Fibroblast of lung (primary cell): Measurements from ENCODE around the gene GATA1. TPM values are rescaled to one million over a fixed set of nuclear protein-coding genes. Genes with fewer than 3 reads are reported as not detected.

ENCODE experiments used
- DNase-seq, 2 donors: peaks; one replicate each; pipeline versions ENCODE4 v3.0.0 to v3.0.0-alpha.2; 2010; ENCODE audit warnings: low read depth in 2 of 2
- H2AFZ ChIP-seq: 2 replicates; pipeline ENCODE4 v1.5.1; 2012; ENCODE audit warnings: low read length, control low read depth, inconsistent platforms
- H3K27ac ChIP-seq: 2 replicates; pipeline ENCODE4 v1.5.1; 2011; ENCODE audit warnings: low read length, control low read depth; ENCODE audit not compliant: insufficient read depth
- H3K27me3 ChIP-seq: 2 replicates; pipeline ENCODE4 v1.5.1; 2011; ENCODE audit warnings: mild to moderate bottlenecking, low read length; ENCODE audit not compliant: control insufficient read depth, insufficient read depth
- H3K36me3 ChIP-seq: 2 replicates; pipeline ENCODE4 v1.5.1; 2011; ENCODE audit warnings: low read length; ENCODE audit not compliant: control insufficient read depth, insufficient read depth
- H3K4me1 ChIP-seq: 2 replicates; pipeline ENCODE4 v1.5.1; 2011; ENCODE audit warnings: low read length; ENCODE audit not compliant: control insufficient read depth, insufficient read depth; ENCODE audit errors: extremely low read depth
- H3K4me2 ChIP-seq: 2 replicates; pipeline ENCODE4 v1.5.1; 2011; ENCODE audit warnings: low read length, control low read depth; ENCODE audit not compliant: insufficient read depth; ENCODE audit errors: extremely low read depth
- H3K4me3 ChIP-seq, 4 experiments: fragments of 200-600 bp in 1 of 4; sonication (generic) in 1 of 4; replicated peaks in 1 of 4; 2 replicates each; pipeline ENCODE4 v1.5.1; 2011 to 2016; ENCODE audit warnings: low read length in 4 of 4, low read depth in 3 of 4, mild to moderate bottlenecking in 3 of 4, control low read depth in 2 of 4, inconsistent platforms in 1 of 4, mixed read lengths in 1 of 4; ENCODE audit not compliant: insufficient read depth in 1 of 4; ENCODE audit errors: control extremely low read depth in 1 of 4
- H3K79me2 ChIP-seq: 2 replicates; pipeline ENCODE4 v1.5.1; 2012; ENCODE audit warnings: mild to moderate bottlenecking, low read length, inconsistent platforms; ENCODE audit not compliant: control insufficient read depth, insufficient read depth
- H3K9ac ChIP-seq: 2 replicates; pipeline ENCODE4 v1.5.1; 2011; ENCODE audit warnings: mild to moderate bottlenecking, low read length, control low read depth; ENCODE audit not compliant: insufficient read depth
- H3K9me3 ChIP-seq: 2 replicates; pipeline ENCODE4 v1.5.1; 2012; ENCODE audit warnings: low read depth, low read length; ENCODE audit not compliant: control insufficient read depth, insufficient read depth
- H4K20me1 ChIP-seq: 2 replicates; pipeline ENCODE4 v1.5.1; 2011; ENCODE audit warnings: low read length; ENCODE audit not compliant: control insufficient read depth, insufficient read depth; ENCODE audit errors: extremely low read depth
- EZH2 ChIP-seq: IDR thresholded peaks from 2 replicates; pipeline ENCODE4 v1.5.1; 2012; ENCODE audit warnings: low read length, control low read depth, mild to moderate bottlenecking; ENCODE audit errors: missing control alignments
- polyA plus RNA-seq, 2 donors: library from polyadenylated mRNA; depleted of rRNA in 1 of 2; stranded (reverse) in 1 of 2; unstranded in 1 of 2; fragments of >200 nt; gene quantifications; 2 replicates each; pipeline ENCODE4 v1.2.1, GENCODE V29; 2011 to 2012; ENCODE audit warnings: missing spikeins in 1 of 2
- total RNA-seq: library from RNA; depleted of rRNA; stranded (reverse); fragments of >200 nt; gene quantifications from 2 replicates; pipeline ENCODE4 v1.2.1, GENCODE V29; 2014
- TF ChIP-seq, protein P1 (sequence below), 2 donors: IDR thresholded peaks in 1 of 2; conservative IDR thresholded peaks in 1 of 2; 1 replicate in 1 of 2; 2 replicates in 1 of 2; pipeline ENCODE4 v1.5.1; 2011 to 2012; ENCODE audit warnings: low read length in 2 of 2, control low read depth in 1 of 2, inconsistent platforms in 1 of 2, low read depth in 1 of 2, mild to moderate bottlenecking in 1 of 2

The GATA1 gene
- total and polyA plus RNA-seq, 2 donors (not counting 1 experiment from before 2014, with no cell fraction given), result not detected

DNA sequence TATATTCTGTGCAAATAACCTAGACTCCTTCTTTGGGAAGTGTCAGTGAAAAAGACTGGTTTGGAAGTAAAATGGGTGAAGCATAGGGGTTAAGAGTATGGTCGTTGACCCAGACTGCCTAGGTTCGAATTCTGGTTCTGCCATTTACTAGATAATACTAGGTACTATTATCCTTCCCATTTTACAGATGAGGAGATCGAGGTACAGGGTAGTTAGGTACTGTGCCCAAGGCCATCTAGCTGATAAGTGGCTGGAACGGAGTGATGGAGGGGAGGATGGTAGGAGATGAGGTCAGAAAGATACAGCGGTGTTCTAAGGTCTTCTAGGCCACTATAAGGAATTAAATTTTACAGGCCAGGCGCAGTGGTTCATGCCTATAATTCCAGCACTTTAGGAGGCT is 13.8 kb upstream of the GATA1 start:
- H3K9me3 ChIP-seq, result no peaks in the 10 kb centered on the region
- H3K79me2 ChIP-seq, result no peaks in the 10 kb centered on the region
- H2AFZ ChIP-seq, result no peak overlapping the region
- DNase-seq, result no peak
- no peaks in the 10 kb centered on the region for H4K20me1 ChIP-seq
- no peaks in the 10 kb centered on the region for H3K4me1 ChIP-seq
- H3K27ac ChIP-seq, result no peak overlapping the region
- H3K27me3 ChIP-seq, result no peaks in the 10 kb centered on the region
- TF ChIP-seq, protein P1, sequence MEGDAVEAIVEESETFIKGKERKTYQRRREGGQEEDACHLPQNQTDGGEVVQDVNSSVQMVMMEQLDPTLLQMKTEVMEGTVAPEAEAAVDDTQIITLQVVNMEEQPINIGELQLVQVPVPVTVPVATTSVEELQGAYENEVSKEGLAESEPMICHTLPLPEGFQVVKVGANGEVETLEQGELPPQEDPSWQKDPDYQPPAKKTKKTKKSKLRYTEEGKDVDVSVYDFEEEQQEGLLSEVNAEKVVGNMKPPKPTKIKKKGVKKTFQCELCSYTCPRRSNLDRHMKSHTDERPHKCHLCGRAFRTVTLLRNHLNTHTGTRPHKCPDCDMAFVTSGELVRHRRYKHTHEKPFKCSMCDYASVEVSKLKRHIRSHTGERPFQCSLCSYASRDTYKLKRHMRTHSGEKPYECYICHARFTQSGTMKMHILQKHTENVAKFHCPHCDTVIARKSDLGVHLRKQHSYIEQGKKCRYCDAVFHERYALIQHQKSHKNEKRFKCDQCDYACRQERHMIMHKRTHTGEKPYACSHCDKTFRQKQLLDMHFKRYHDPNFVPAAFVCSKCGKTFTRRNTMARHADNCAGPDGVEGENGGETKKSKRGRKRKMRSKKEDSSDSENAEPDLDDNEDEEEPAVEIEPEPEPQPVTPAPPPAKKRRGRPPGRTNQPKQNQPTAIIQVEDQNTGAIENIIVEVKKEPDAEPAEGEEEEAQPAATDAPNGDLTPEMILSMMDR (conservative IDR thresholded peaks at IDR 0.05 in 1 of 2, IDR thresholded peaks at IDR 0.05 in 1 of 2; ENCODE audit: low read depth in 1 of 2, low read length in 2 of 2), result no peak
- no peak for TF ChIP-seq EZH2
- no peaks in the 10 kb centered on the region for H3K36me3 ChIP-seq
- no peak overlapping the region for H3K9ac ChIP-seq
- H3K4me2 ChIP-seq, result no peak overlapping the region
- H3K4me3 ChIP-seq, result no peak overlapping the region

DNA sequence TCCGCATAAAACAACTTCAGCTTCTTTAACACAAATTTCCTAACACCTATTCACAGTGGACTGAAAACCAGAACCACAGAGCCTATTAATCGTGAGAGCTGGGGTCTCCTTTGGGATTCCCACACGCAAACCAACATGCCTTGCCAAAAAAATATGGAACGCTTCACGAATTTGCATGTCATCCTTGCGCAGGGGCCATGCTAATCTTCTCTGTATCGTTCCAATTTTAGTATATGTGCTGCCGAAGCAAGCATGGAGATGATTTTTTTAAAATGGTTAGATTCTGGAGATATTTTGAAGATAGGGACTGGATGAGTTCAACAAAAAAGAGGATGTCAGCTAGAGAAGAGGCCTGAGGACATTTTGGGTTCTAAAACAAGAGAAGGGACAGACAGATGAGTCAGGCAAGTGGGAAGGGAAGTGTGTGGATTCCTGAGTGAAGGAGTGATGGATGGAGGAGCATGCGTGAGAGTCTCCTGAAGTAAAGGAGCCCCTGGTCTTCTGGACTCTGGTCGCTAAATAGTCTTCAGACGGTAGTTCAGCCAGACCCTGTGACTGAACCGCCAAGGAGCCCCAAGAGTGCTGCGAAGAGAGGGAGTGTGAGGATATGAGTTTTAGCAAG is 9.5 kb upstream of the GATA1 start:
- H3K36me3 ChIP-seq, result no peaks in the 10 kb centered on the region
- H3K4me2 ChIP-seq, result no peak overlapping the region
- H3K27me3 ChIP-seq, result no peaks in the 10 kb centered on the region
- no peak overlapping the region for H2AFZ ChIP-seq
- H3K79me2 ChIP-seq, result no peaks in the 10 kb centered on the region
- TF ChIP-seq EZH2, result no peak
- TF ChIP-seq, protein P1 (conservative IDR thresholded peaks at IDR 0.05 in 1 of 2, IDR thresholded peaks at IDR 0.05 in 1 of 2; ENCODE audit: low read depth in 1 of 2, low read length in 2 of 2), result no peak
- no peak overlapping the region for H3K9ac ChIP-seq
- H3K4me3 ChIP-seq, result no peak overlapping the region
- no peaks in the 10 kb centered on the region for H3K9me3 ChIP-seq
- no peaks in the 10 kb centered on the region for H3K4me1 ChIP-seq
- no peaks in the 10 kb centered on the region for H4K20me1 ChIP-seq
- H3K27ac ChIP-seq, result no peak overlapping the region
- peak in 1 of 2 donors; percentile 17 for DNase-seq

DNA sequence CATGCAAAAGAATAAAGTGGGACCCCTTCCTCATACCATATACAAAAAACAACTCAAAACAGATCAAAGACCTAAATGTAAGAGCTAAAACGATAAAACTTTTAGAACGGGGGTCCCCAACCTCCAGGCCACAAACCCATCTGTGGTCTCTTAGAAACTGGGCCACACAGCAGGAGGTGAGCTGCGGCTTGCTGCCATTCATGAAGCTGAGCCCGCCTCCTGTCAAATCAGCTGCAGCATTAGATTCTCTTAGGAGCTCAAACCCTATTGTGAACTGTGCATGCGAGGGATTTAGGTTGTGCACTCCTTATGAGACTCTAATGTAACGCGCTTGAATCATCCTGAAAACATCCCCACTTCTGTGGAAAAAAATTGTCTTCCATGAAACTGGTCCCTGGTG is 7.0 kb upstream of the GATA1 start:
- H3K4me1 ChIP-seq, result no peaks in the 10 kb centered on the region
- no peaks in the 10 kb centered on the region for H3K27me3 ChIP-seq
- H3K27ac ChIP-seq, result no peak overlapping the region
- H2AFZ ChIP-seq, result no peak overlapping the region
- TF ChIP-seq, protein P1 (conservative IDR thresholded peaks at IDR 0.05 in 1 of 2, IDR thresholded peaks at IDR 0.05 in 1 of 2; ENCODE audit: low read depth in 1 of 2, low read length in 2 of 2), result no peak
- TF ChIP-seq EZH2, result no peak
- H3K4me3 ChIP-seq, result no peak overlapping the region
- H3K4me2 ChIP-seq, result no peak overlapping the region
- no peaks in the 10 kb centered on the region for H3K79me2 ChIP-seq
- H4K20me1 ChIP-seq, result no peaks in the 10 kb centered on the region
- H3K36me3 ChIP-seq, result no peaks in the 10 kb centered on the region
- no peak overlapping the region for H3K9ac ChIP-seq
- no peak for DNase-seq
- H3K9me3 ChIP-seq, result no peaks in the 10 kb centered on the region
